SKM-1 treated with dmso at 0.1 percent for 144 hours (cell line): Measurements from ENCODE around the gene TBX6.
A peak's percentile ranks its signal among the peaks of the same experiment; 100 is the strongest.

Experiments used
- DNase-seq: peaks from one replicate; lab custom pipeline; 2025; ENCODE audit not compliant: unreplicated experiment; lab: John Stamatoyannopoulos, UW

TBX6 gene

DNA sequence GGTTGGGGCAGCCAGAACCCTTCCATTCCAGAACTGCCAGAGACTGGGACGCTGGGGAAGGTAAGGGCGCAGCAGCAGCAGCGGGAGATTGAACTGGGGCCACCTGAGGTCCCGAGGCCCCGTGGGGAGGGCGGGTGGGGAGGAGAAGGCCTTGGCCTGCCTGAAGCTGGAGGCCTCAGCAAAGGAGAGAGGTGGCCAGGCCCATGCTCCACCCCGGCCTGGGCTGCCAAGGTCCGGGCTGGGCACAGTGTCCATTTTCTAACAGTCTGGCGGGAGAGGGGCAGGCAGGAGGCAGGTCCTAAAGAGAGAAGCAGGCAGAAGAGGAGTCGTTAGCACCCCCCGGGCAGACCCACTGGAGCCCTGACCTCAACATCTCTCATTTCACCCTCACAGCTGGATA, 22.7 kb upstream of the TBX6 start:
- no peak for DNase-seq

DNA sequence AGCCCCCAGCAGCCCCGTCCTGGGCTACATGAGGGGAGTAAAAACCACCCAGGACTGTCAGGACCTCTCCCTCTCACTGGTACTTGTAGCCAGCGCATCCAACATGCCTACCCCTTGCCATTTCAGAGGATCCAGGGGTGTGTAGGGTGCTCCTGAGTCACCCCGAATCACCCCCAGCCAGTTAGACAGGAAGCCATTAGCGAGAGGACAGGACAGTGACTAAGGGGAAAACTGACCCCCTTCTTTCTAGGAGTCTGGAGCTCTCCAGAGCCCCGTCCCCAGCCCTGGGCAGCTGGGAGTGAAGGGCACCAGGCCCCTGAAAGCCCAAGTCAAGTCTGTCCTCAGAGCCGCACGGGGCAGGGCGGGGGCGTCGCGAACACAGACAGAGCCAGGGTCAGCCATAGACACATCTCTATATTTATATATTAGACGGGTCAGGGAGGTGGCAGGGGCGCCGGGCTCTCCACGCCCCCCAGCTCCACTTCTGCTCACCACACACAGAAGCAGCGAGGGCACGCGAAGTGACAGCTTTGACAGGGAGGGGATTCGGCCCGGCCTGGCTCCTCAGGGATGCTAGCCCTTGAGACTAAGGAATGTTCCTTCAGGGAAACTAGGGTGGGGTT, 22.1 kb upstream of the TBX6 start:
- no peak for DNase-seq

DNA sequence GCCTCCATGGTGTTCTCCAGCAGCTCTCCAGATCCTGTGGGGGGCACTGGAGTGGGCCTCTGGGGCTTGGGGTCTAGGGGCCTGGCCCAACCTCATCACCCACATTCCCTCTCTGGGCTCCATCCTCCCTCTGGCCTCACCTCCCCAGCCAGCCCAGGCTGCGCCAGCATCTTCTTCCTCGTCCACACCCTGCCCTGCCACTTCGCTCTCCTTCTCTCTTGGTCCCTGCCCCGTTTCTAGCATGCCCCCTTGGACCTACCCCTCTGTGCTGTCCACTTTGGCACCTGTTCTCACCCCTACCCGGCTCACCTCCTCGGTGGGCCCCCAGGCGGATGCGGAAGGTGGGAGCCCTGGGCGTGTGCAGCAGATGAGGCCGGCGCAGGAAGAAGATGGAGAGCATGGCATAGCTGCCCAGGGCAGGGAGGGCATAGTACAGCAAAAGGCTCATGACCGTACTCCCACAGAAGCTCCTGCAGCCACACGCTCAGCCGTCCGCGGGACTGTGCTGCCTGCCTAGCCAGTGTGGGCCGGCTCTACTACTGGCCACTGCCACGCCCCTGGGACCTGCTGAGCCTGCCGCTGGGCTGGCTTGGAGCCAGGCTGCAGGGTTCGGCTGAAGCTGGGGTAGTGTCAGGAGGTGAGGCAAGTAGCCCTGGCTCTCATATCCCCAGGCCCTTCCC, 21.4 kb upstream of the TBX6 start, which contains the start of gene GDPD3:
TSS of gene GDPD3 (minus strand) at position 507 of the 680 bp plus-strand sequence. CDS start at position 448, 59 bp downstream.
- DNase-seq = no peak

DNA sequence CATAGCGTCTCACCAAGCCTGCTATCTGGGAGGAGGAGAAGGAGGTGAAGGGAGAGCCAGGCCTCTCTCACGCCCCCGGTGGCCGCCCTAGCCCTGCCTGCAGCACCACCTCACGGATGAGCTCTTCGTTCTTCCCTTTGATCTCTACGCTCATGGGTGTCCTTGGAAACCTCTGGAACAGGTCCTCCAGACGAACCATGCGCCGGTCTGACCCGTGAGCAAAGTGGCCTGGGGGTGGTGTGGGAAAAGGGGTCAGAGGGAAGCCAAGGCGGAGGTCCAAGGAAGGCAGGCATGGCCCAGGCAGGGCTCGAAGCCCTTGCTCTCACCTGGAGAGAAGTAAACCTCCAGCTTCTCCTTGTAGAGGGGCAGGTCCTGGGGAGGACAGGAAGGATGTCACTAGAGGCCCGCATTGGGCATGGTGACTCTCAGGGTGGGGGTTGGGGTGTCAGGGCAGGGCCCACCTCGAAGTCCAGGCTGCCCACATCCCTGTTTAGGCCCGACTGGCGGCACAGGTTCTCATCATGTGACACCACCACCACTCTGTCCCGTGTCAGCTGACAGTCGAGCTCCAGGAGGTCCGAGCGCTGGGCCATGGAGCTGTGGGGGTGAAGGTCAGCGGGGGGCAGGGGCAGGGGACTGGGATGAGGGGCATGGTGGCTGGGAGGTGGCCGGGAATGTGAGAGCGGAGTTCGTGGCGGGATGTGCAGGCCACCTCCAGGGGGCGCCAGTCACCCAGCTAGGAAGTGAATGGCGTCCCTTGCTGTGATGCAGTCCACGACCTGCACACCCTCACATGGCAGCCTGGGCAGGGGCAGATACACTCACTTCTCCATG, 20.7 kb upstream of the TBX6 start:
- DNase-seq = peak; percentile 65

DNA sequence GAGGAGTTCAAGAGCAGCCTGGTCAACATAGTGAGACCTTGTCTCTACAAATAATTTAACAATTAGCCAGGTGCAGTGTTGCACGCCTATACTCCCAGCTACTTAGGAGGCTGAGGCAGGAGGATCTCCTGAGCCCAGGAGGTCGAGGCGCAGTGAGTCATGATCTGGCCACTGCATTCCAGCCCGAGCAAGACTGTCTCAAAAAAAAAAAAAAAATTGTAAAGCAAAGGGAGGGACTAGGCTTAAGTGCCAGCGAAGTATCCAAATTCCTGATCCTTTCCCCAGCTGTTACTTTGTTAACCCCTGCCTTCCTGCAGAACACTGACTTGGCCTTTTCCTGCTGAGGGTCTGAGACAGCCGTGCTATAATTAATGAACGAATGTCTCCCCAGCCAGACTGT, 18.9 kb upstream of the TBX6 start:
- DNase-seq = no peak

DNA sequence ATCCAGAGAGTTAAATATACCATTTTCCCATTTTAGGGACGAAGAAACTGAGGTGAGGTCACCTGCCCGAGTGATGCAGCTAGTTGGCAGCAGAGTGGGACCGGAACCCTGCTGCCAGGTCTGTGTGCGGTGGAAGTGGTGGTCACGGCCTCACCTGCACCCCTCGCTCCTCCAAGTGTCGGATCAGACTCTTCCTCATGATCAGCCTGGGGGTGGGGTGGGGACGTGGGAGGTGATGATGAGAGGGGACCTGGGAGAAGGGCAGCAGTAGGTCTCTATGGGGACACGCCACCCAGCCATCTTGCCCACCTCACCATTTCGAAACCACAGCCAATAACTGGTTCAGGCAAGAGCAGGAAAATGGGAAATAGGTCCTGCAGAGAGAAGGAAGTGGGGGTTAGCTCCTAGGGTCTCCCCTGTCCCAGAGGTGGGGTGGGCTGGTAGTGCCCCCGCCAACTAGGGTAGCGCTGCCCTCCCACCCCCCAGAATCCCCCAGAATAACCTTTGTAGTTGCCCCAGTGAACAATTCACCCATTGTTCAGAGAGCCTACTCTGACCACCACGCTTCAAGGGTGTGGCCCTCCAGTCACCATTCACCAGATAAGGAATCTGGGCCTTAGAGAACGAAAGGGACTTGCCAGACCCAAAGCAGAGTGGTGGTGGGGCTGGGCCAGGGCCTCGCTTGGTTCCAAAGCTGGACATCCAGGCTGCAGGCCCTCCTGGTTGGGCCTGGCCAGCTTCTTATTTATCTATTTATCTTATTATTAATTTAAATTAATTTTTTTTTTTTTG, 16.5 kb upstream of the TBX6 start:
- no peak for DNase-seq

DNA sequence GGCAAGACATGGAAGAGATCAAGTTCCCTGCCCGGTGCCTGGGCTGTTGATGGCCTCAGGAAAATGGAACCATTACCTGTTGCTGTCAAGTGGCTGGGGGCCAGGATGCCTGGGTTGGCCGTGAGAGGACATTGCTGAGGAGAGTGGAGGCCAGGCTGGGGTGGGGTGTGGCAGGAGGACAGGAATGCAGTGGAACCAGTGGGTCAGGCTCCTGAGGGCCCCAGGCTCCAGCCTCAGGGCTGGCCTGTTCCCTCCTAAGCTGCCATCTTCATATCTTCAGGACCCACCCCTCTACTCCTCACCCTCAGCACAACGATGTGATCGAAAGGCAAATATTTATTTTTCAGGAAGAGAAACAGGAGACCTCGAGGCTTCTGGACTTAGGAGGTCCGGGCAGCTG, 12.8 kb upstream of the TBX6 start:
- no peak for DNase-seq

DNA sequence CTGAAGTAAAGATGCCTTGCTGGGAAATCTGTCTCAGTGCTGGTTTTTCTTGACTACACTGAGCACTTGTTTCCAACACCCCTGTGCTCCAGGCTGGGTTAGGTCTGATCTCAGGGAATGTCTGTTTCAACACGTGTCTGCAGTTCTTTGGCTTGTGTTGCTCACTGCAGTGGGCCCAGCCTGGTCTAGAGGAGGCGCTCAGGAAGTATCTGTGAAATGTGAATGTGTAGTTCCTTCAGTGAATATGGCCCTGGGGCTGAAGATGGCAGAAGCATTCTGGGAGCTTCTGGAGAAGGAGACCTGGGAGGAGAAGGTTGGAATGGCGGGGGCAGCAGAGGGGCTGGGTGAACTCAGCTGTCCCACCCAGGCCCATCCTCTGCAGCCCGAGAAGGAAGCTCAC, 12.4 kb upstream of the TBX6 start:
- DNase-seq = no peak

DNA sequence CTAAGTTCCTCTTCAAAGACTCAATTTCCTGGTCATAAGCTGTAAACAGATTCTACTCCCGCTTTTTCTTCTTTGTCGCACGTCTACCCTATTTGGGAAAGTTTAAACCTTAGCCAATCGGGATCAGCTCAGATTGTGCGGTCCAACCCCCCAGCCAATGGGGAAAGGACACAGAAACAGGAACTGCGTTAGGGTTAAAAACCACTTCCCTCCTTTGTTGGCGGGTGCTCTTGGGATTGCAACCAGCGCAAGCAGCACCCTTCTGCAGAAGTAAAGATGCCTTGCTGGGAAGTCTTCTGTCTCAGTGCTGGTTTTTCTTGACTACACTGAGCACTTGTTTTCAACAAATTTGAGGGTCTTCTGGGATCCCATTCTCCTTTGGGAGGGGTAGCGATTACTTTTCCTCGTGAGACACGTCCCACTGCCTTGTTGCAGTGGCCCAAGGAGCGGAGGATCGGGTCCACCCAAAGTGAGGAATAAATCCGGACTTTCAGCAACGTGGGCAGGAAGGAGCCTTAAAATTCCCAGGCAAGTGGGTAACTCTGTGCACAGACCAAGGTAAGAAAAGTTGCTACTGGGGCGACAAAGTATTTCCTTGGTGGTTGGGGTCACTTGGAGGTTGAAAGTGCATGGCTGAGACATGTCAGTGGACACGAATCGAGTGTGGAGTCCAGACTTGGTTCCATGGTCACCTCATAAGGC, 5.3 kb upstream of the TBX6 start:
- DNase-seq = peak; percentile 99

DNA sequence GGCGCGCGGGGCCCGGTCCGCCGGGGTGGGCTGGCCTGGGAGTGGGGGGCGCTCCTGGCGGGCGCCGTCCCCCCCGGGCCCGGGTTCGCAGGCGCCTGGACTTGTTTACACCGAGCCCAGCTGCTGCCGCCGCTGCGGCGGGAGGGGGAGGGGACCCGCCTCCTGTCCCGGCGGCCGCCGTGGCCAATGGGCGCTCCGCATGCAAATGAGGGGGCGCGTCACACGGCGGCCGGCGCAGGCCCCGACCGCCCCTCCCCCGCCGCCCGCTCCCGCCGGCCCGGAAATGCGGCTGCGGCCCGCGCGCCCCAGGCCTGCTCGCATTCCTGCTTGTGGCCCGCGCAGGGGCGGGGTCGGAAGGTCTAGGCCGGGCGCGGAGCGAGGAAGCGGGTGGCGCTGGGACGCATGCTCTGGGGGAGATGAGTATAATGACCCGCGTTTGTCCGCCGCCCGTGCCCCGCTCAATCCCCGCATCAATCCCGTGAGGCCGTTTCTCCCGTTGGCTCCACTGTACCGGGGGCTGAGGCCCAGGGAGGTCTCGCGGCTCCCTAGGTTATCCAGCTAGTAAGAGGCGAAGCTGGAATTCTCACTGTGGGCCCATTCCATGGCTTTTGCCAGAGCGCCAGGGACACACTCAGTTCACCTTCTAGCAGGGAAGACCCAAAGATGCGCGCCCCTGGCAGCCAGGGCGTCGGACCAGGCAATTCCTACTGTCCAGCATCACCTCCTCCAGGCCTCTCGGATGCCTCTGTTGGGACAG, 4.6 kb upstream of the TBX6 start, which contains the start of gene YPEL3:
TSS of gene YPEL3 (minus strand) at position 109 of the 757 bp plus-strand sequence. CDS start 731 bp downstream, outside the sequence.
- no peak for DNase-seq

DNA sequence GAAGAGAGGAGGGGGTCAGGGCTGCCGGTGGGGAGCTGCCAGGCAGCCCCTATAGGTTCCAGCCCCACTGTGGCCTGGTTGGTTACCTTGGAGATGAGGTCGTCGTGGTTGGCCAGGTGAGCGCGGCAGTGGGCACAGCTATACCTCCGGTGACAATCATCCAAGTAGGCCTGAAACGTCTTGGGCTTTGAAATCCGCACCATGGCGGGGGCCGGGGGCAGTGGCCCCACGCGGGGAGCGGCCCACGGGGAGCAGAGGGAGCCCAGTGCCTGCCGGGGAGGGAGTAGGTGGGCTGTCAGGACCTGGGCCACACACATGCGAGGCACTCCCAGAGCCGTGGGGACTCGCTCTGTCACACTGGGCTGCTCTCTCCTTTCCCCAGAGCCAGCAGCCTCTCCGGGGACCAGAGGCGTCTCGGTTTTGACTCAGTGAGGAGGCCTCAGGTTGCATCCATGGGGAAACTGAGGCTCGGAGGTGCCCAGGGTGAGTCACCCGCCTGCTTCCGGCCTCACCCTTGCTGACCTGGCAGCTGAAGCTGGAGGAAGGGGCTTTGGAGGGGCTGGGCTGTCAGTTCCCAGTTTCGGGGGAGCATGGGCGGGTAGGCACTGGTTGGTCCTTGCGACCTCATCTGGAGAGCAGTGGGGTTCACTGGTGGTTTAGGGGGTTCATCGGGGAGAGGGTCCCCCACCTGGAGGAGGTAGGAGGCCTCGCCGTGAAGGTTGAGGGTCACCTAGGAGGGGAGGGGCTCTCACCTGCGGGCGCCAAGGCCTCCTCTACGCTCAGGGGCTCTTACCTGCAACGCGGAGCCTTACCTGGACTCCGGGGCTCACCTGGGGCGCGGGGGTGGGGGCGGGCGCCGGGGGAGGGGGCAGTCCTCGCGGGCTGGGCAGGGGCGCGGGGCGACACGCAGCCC, 3.7 kb upstream of the TBX6 start:
- no peak for DNase-seq

DNA sequence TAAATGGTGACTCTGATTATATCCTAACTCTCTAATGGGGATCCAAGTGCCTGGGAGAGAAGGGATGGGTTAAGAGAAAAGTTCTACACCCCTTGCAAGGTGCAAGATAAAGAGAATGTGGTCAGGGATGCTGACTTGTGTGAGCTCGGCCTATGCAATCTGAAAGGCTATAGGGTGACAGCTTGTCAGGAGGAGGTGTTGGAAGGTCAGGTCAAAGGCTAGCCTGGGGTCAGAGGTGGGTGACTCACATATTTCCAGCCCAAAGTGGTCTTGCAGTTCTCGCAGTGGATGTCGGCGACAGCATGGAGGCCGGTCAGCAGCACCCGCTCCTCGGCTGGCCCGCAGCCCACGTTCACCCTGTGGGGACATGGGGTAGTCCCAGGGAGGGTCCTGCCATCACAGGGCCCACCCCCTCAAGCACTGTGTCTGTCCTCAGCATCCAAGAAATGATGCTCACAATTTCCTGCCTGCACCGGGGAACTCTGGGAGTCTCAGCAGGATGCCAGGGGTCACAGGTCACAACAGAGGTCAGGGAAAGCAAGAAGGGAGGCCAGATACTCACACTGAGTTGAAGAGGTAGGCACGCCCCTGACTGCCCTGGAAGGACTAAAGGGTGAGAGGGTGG, 2.9 kb upstream of the TBX6 start:
- DNase-seq = no peak

DNA sequence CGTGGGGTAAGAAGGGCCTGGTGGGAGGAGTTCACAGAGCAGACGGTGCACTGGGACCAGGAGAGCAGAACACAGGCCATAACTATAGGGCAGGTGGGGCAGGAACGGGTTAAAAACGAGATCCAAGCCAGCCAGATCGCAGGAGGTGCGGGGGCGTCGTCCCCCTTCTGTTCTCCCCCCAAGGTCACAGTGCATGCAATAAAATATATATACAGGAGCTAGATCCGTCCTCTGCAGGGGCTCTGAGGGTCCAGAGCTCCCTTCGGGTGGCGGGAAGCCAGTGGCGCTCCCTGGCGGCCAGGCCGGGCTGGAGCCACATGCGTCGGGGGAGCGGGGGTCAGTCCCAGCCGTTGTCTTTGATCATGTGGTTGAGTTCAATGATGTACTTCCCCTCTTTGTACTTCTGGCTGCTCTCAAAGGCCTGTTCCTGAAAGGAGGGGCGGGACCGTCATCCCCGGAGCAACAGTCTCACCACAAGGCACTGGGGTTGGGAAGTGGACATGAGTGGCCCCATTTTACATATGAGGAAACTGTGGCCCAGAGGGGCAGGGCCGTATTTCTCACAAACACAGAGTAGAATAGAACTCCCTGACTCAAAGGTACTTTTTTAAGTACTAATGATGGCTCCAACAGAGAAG, 768 bp upstream of the TBX6 start:
- peak; percentile 99 for DNase-seq

DNA sequence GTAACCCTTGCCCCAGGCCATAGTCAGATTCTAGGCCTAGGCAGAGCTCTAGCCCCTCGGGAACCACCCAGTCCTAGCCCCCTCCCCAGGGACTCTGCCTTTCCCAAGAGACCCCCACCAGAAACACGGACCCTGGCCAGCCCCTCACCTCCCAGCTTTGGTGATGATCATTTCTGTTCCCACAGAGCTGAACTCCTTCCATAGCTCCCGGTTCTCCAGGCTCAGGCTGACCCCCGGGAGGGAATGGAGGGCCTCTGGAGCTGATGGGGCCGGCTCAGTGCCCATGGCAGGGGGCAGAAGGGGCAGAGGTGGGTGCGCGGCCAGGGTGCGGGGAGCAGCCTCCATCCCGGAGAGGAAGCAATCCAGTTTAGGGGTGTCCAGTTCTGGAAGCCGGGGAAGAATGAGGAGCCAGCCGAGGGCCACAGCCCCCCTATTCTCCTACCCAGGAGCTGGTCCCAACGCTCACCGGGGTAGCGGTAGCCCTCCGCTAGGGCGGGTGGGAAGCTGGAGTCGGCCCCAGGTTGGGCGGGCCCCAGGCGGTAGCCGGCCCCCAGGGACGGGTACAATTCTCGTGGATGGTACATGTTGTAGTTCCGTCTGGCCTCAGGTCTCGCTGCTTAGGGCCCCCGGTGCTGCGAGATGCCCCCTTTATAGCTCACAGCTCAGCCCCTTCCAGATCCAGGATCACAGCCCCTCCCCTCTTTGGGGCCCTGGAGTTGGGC, 953 bp downstream of the TBX6 start:
- no peak for DNase-seq

DNA sequence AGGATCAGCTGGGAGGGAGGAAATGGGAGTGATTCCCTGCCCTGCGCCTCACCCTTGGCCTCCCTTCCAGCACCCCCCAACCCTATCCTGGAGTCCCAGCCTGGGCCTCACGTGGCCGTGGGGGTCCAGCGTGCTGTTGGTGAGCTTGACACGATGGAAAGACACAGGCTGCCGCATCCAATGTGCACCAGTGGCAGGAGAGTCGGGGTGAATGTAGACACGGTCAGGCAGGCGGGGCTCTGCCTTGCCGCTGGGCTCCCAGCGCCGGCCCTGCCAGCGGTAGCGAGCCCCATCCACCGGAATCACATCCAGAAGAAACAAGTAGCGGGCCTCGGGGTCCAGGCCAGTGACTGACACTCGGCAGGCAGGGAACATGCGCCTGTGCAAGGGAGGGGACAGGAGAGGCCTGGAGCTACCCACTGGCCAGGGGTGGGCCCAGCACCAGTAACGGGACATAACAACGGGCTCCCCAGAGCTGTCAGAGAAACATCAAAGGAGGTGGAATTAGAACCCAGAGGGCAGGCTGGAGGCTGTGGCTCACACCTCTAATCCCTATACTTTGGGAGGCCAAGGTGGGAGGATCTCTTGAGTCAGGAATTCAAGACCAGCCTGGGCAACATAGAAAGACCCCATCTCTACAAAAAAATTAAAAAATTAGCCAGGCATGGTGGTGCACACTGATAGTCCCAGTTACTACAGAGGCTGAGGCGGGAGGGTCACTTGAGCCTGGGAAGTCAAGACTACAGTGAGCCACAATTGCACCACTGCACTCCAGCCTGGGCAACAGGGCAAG, 2.7 kb downstream of the TBX6 start:
- no peak for DNase-seq

DNA sequence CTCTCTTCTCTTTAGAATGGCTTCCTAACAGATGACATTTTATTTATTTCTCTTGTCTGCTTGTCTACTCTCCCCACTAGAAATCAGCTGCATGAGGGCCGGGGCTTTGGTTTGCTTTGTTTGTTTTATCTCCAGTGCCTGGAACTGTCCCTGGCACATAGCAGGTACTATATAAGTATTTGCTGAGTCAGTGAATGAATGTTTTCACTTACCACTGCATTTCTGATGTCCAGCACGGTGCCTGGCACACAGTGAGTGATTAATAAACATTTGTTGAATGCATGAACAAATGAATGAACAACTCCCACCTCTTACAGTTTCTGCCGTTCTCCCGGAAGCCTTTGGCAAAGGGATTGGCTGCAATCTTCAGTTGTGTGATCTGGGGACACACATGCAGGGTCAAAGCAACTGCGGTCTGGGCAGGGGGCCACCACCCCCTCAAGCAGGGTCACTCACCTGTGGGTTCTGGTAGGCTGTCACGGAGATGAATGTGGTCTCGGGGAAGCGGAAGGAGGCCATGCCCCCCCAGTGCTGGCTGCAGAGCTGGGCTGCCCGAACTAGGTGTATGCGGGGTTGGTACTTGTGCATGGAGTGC, 3.4 kb downstream of the TBX6 start:
- DNase-seq = no peak
